ENCODE data around the gene CYB5R4. TPM values are rescaled to one million over a fixed set of nuclear protein-coding genes. Genes with fewer than 3 reads are reported as not detected.

Gene CYB5R4
- total and polyA plus RNA-seq, 2 of the 13 experiments (the other 11 are each of a cell fraction or from before 2014, with no cell fraction given), result 5.3 to 26.1 TPM

- TF ChIP-seq, protein P1, sequence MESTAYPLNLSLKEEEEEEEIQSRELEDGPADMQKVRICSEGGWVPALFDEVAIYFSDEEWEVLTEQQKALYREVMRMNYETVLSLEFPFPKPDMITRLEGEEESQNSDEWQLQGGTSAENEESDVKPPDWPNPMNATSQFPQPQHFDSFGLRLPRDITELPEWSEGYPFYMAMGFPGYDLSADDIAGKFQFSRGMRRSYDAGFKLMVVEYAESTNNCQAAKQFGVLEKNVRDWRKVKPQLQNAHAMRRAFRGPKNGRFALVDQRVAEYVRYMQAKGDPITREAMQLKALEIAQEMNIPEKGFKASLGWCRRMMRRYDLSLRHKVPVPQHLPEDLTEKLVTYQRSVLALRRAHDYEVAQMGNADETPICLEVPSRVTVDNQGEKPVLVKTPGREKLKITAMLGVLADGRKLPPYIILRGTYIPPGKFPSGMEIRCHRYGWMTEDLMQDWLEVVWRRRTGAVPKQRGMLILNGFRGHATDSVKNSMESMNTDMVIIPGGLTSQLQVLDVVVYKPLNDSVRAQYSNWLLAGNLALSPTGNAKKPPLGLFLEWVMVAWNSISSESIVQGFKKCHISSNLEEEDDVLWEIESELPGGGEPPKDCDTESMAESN (CRISPR knock-in tag; conservative IDR thresholded peaks at IDR 0.05), result no peak
- no peak for TF ChIP-seq ZNF670 (CRISPR knock-in tag; IDR thresholded peaks at IDR 0.05; ENCODE audit: borderline replicate concordance)
Observed at GRCh38 chr6:83978997-83979396, 119.5 kb downstream of the CYB5R4 start (continued).

DNA sequence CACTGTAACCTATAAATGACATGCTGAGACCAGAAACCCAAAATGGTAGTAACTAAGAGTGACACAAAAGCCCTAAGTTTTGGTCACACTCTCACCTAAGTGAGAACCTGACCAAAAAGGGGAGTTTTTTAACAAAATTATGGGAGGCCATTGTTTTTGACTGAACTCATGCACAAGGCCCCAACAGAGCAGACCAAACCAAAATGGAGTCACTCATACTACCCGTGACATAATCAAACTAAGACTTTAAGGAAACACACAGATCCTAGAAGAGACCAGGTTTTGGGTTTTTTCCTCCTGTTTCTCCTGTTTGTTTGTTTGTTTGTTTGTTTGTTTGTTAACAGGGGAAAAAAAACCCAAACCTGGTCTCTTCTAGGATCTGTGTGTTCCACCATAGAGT lies 124.9 kb downstream of the CYB5R4 start:
- WGBS (ENCODE audit: low lambda C conversion rate), result 24% methylated on average over 1 of the region's 1 CpG
- intact Hi-C loops (cut with micrococcal nuclease; ENCODE audit: unreplicated experiment), result no loop called here
- ChIA-PET CTCF (ENCODE audit: low intra/inter-chr PET ratio, low total read pairs) (no interaction called here), POLR2A (no interaction called here)
- Histone ChIP-seq H3K4me3 (replicated peaks in 1 of 3; ENCODE audit: insufficient read depth in 1 of 3, low read depth in 2 of 3, low read length in 3 of 3) (no peak overlapping the region), H3K9me3 (ENCODE audit: low read length) (no peaks in the 10 kb centered on the region), H3K27ac (ENCODE audit: extremely low read length, insufficient read depth, low read length) (no peak overlapping the region), H3K4me2 (ENCODE audit: low read depth, low read length) (no peak overlapping the region), H3K4me1 (ENCODE audit: insufficient read depth, low read length) (no peaks in the 10 kb centered on the region), H2AFZ (ENCODE audit: low read length) (no peak overlapping the region), H3K27me3 (ENCODE audit: control insufficient read depth in 1 of 2, insufficient read depth in 2 of 2, low read length in 2 of 2) (no peaks in the 10 kb centered on the region), H3K9ac (ENCODE audit: insufficient read depth, low read depth, low read length) (no peak overlapping the region), H4K20me1 (ENCODE audit: insufficient read depth, low read length) (no peaks in the 10 kb centered on the region), H3K36me3 (replicated peaks in 1 of 2; ENCODE audit: control insufficient read depth in 1 of 2, insufficient read depth in 2 of 2, low read length in 2 of 2) (no peaks in the 10 kb centered on the region), H3K79me2 (ENCODE audit: insufficient read depth, low read length) (no peaks in the 10 kb centered on the region)
- no peak for FAIRE-seq
- no peak for ATAC-seq
- no peak for DNase-seq (ENCODE audit: low spot score)
- no TSS peak for BruUV-seq (replicated peaks)
- in situ Hi-C loops (cut with HindIII; ENCODE audit: extremely low pct_ligation_motif_present, low pct_unique_long_range_greater_than_20kb), result no loop called here
- TF ChIP-seq EZH2 (conservative IDR thresholded peaks at IDR 0.05; ENCODE audit: low read depth, low read length), result no peak
- TF ChIP-seq DR1 (CRISPR knock-in tag; IDR thresholded peaks at IDR 0.05), result no peak
- TF ChIP-seq, protein P2, sequence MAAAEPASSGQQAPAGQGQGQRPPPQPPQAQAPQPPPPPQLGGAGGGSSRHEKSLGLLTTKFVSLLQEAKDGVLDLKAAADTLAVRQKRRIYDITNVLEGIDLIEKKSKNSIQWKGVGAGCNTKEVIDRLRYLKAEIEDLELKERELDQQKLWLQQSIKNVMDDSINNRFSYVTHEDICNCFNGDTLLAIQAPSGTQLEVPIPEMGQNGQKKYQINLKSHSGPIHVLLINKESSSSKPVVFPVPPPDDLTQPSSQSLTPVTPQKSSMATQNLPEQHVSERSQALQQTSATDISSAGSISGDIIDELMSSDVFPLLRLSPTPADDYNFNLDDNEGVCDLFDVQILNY (CRISPR knock-in tag; conservative IDR thresholded peaks at IDR 0.05), result no peak
- no peak for TF ChIP-seq ZNF83 (CRISPR knock-in tag; IDR thresholded peaks at IDR 0.05; ENCODE audit: borderline replicate concordance)
- no peak for TF ChIP-seq NFKB2 (CRISPR knock-in tag; IDR thresholded peaks at IDR 0.05; ENCODE audit: borderline replicate concordance)

Measured in HepG2 (cell line).